HG03103 (cell line): ENCODE results near the gene LPCAT4.
"Not testable (repeated sequence)": the region's sequence is repeated elsewhere in the genome, so short reads cannot be mapped to it uniquely, and the experiment has no call there.

Experiments
- ATAC-seq: cut with Tn5 transposase; IDR thresholded peaks from one replicate; pipeline ENCODE4 v1.9.1; 2021; ENCODE audit warnings: low read depth; ENCODE audit not compliant: unreplicated experiment

LPCAT4 gene

DNA sequence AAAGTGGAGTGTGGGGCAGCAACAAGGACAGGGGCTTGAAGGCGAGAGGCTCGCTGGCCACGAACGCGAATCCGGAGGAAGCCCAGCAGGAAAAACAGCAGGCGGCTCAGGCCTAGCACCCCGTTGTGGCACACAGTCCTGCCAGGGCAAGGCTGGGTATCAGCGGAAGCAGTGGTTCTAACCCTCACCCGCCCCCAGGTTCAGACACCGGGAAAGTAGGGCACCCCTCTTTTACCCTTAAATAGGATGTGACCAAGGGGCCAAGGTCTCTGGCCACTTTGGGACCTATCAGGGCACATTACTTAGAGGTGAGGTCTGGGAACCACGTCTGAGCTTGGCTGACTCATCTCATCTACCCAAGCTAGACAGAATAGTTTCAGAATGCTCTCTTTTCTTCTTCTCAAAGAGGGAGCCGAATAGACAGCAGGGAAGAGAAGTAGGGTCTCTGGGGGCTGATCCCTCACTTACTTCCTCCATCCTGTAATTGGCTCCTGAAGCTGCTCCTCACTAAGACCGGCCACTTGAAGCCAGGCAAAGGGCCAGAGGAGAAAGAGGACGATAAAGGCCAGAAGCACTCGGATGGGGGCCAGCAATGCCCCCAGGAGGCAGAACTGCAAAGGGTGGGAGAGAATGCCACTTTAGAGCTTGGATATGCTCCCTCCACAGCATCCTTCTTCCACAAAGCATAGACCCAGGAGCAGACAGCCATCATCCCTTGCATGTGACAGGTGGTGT is 1.7 kb downstream of the LPCAT4 start:
- ATAC-seq, result no peak

GRCh38 chr15:34364041-34364440 is 3.0 kb downstream of the LPCAT4 start:
- ATAC-seq, result no peak

GRCh38 chr15:34362047-34362773 is 4.8 kb downstream of the LPCAT4 start:
- ATAC-seq, result no peak

DNA sequence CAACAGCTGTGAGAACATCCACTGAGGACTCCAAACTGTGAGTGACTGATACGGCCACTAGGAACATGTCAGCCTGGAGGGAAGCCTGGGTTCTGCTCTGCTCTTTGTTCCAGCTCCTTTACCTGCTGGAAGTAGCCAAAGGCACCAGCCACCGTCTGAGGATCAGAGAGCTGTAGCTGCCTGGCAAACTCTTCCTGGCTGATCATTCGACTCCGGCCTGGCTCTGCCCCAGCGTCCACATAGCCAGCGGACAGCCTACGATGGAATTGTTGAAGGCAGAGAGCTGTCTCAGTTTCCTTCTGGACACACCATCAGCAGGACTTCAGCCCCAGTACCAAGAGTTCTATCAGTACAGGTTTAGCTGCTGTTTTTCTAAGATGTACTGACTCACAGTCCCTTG is 5.7 kb downstream of the LPCAT4 start:
- ATAC-seq, result no peak

DNA sequence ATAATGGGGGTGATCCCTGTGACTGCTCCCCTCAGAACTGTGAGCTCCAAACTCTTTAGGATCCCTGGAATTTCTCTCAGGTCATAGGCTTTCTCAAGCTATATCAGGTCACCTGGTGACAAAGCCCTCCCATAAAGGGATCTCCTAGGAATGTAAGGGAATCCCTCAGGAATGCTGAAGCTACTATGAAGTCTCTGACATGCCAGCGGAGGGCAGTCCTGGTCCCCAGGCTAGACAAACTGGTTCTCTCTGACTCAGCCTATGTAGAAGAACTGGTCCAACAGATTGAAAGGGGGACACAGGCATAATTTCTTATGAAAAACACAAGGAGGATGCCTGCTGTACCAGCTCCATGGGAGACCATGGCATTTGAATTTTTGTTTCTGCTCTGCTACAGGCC is 6.7 kb downstream of the LPCAT4 start:
- ATAC-seq, result no peak

GRCh38 chr15:34359416-34359815 is 7.6 kb downstream of the LPCAT4 start:
- no peak for ATAC-seq

DNA sequence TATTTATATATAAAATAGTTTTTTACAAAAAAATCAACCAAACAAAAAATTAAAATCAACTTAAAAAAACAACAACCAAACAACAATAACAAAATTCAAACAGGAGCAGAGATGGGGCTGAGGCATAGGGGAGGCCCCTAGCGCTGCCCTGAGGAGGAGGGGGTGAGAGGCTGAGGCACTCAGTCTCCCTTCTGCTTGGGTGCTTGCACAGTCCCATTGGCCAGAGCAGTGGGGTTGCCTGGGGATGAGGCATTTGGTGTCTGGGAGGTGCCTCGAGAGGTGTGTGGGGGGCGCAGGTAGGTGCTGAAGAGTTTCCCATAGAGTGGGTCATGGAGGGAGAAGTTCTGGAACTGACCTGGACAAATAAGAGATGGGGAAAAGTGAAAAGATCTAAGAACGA is 8.0 kb downstream of the LPCAT4 start:
- ATAC-seq, result no peak

GRCh38 chr15:34358367-34358766 is 8.6 kb downstream of the LPCAT4 start:
- ATAC-seq, result no peak

GRCh38 chr15:34357653-34358052 is 9.3 kb downstream of the LPCAT4 start:
- ATAC-seq, result no peak

GRCh38 chr15:34355241-34355640 is 11.8 kb downstream of the LPCAT4 start:
- no peak for ATAC-seq

- no peak for ATAC-seq
These were observed 12.7 kb downstream of the LPCAT4 start for GRCh38 chr15:34354286-34354685.

DNA sequence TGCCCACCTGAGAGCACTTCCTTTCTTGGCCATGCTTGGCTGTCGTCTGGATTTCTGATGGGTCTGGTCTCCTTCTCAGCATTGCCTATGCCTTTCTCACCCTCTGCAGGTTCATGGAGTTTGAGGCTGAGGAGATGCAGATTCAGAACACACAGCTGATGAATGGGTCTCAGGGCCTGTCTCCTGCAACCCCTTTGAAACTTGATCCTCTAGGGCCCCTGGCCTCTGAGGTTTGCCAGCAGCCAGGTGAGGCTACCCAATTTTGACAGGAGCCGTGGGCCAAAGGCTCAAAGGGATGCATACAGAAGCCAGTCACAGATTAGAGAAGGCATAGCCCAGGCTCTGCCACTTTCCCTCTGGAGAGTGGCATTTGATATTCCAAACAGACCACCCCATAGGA is 13.4 kb downstream of the LPCAT4 start:
- ATAC-seq, result no peak

- ATAC-seq, result not testable (repeated sequence)
These were observed 14.0 kb downstream of the LPCAT4 start for GRCh38 chr15:34352996-34353395.

- no peak for ATAC-seq
These were observed 17.2 kb downstream of the LPCAT4 start for GRCh38 chr15:34349769-34350168.

DNA sequence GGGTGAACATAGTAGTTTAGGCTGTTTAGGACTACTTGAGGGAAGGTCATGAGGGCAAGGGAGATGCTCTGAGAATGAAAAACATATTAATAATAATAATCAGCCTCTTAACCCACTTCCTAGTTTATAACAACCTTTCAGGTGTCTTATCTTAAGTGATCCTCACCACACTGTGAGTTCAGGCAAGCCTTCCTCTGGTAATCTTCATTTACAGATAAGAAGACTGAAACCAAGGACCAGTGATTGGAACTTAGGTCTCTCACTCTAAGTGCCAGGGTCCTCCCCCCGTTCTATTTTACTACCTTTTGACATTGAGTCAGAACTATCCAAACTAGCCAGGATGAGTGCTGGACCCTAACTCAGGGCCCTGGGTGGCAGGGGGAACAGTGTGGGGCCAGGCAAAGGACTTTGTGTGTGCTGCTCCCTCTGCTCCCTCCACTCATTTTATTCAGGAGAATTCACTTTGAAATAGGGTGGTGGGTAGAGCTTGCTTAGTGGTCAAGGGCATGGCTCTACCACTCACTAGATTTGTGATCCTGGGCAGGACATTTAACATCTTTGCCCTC is 18.2 kb downstream of the LPCAT4 start:
- ATAC-seq, result no peak

GRCh38 chr15:34347951-34348638 is 18.9 kb downstream of the LPCAT4 start:
- no peak for ATAC-seq

DNA sequence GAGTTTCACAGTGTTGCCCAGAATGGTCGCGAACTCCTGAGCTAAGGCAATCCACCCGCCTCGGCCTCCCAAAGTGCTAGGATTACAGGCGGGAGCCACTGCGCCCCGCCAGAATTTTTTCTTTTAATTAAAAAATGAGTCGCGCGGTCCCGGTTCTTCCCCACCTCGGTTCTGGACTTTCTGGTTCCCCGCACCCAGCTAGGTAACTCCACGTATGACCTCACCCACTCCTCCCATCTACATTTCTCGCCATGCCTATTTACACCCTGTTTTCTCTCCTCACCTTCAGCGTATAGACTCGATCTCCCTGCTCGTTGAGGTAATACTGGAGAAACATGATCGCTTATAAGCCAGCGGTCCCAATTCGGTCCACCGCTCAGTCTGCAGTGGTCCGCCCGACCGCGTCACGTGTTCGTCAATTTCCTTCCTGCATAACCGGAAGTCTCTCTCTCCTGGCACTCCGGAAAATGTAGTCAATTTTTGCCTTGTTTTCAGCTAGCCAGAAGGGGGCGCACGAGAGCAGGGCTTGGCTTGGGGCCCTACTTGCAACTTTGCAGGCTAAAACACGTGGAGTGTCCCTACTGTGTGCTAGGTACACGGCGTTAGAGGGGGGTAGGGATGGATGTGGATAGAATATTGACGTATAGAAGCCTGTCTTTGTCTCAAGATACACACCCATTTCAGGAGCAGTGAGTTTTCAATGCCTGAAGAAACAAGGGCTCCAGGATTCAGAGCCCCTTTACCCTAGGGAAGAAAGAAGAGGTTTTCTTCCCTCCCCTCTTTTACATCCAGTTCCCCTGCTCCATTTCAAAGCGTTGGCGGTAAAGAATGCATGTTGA is 24.0 kb downstream of the LPCAT4 start, which contains the start of the genes NOP10 and NUTM1:
TSS of gene NOP10 (minus strand) at position 400 of the 839 bp plus-strand sequence. CDS start at position 337, 63 bp downstream.
TSS of gene NUTM1 (plus strand) at position 579 of the 839 bp plus-strand sequence. CDS start 382 bp downstream, outside the sequence.
- ATAC-seq, result peak; percentile 78

GRCh38 chr15:34342213-34342736 is 24.7 kb downstream of the LPCAT4 start:
- ATAC-seq, result not testable (repeated sequence)

DNA sequence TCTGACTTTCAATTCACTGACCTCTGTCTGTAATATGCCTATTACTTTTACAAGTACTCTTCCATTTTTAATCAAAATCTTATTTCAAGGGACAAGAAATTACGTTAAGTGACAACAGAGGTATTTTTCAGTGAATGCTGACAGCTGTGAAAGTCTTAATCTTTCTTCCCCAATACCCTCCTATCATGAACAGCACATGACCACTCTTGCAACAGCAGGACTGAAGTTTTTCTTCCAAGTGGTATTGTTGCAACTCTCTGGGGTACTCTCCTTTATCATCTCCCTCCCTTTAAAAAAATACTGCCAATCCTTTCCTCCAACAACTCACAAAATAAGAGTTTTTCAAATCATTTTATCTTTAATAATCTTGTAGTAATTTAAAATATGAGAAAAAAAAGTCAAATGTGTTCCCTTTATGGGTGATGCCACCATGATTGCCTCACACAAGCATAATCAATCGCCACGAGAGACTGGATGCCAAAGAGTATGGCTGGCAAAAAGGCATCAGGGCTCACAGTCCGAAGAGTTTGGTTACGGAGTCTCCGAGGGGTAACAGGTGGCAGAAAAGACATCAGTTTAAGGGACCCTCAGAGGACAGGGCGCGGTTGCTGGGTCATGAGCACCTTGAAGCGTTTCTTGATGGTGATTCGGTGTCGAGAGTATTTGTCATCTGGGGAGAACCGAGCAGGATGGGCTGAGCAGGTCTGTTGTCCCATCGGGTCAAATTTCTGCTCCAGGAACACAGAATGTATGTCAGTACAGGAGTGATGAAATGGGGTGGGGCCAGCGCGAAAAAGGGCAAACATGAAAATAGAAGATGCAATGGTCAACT is 25.4 kb downstream of the LPCAT4 start:
- ATAC-seq, result no peak
